Neural cell (in vitro differentiated cells): Measurements from ENCODE around the gene WASHC4.

ENCODE experiments used
- EP300 ChIP-seq: fragments of 450-650 bp; conservative IDR thresholded peaks from 2 replicates; pipeline ENCODE4 v1.6.1; 2014; ENCODE audit warnings: antibody characterized with exemption, mild to moderate bottlenecking, moderate library complexity; ENCODE audit not compliant: poor library complexity, severe bottlenecking
- EZH2 ChIP-seq: fragments of 200-600, 300-800 bp; shearing (Covaris generic), sonication (generic); IDR thresholded peaks from 2 replicates; pipeline ENCODE4 v1.6.1; 2014; ENCODE audit warnings: antibody characterized with exemption, low read length, borderline replicate concordance, mild to moderate bottlenecking; ENCODE audit not compliant: insufficient read depth, poor library complexity, severe bottlenecking
- POLR2AphosphoS5 ChIP-seq: IDR thresholded peaks from 2 replicates; pipeline ENCODE4 v1.6.1; 2012
- TAF1 ChIP-seq: IDR thresholded peaks from 2 replicates; pipeline ENCODE4 v1.6.1; 2012; ENCODE audit warnings: low read depth
- TF ChIP-seq, protein P1 (sequence below): fragments of 450-650 bp; IDR thresholded peaks from 2 replicates; pipeline ENCODE4 v1.5.1; 2014; ENCODE audit warnings: antibody characterized with exemption, mild to moderate bottlenecking, moderate library complexity; ENCODE audit not compliant: poor library complexity, severe bottlenecking
- TF ChIP-seq, protein P2 (sequence below): IDR thresholded peaks from 2 replicates; pipeline ENCODE4 v1.6.1; 2012; ENCODE audit warnings: borderline replicate concordance

DNA sequence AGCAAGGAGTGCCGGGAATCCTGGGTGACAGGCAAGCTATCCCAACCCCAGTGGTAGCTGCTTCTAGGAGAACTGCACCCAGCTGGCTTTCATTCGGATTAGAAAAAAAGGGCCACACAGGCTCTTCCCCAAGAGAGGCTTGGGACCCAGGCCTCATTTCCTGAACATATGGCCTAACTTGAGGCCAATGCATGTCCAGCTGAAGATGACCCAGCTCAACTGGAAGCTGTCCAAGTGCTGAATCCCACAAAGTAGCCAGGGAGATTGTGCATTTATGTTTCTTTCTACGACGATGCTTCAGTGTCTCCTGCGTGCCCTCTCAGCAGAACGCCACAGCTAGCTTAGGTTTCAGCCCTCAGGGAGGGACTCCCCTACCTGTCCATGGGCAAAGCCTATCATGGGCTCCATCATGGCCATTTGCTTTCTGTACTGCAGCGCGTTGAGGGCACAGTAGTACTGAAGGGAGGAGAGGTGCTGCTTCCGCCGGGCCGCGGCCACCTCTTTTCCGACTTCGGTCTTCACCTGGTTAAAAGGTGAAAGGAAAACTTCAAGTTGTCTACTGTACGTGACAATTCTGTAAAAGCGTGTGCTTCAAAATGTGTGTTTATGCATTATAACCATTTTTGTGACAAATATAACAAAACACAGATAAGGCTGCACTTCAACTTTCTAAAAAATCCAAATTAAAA lies 99.3 kb downstream of the WASHC4 start:
- TF ChIP-seq EZH2 (no peak), EP300 (no peak), POLR2AphosphoS5 (no peak), TAF1 (no peak)
- TF ChIP-seq, protein P1, sequence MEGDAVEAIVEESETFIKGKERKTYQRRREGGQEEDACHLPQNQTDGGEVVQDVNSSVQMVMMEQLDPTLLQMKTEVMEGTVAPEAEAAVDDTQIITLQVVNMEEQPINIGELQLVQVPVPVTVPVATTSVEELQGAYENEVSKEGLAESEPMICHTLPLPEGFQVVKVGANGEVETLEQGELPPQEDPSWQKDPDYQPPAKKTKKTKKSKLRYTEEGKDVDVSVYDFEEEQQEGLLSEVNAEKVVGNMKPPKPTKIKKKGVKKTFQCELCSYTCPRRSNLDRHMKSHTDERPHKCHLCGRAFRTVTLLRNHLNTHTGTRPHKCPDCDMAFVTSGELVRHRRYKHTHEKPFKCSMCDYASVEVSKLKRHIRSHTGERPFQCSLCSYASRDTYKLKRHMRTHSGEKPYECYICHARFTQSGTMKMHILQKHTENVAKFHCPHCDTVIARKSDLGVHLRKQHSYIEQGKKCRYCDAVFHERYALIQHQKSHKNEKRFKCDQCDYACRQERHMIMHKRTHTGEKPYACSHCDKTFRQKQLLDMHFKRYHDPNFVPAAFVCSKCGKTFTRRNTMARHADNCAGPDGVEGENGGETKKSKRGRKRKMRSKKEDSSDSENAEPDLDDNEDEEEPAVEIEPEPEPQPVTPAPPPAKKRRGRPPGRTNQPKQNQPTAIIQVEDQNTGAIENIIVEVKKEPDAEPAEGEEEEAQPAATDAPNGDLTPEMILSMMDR, result no peak
- TF ChIP-seq, protein P2, sequence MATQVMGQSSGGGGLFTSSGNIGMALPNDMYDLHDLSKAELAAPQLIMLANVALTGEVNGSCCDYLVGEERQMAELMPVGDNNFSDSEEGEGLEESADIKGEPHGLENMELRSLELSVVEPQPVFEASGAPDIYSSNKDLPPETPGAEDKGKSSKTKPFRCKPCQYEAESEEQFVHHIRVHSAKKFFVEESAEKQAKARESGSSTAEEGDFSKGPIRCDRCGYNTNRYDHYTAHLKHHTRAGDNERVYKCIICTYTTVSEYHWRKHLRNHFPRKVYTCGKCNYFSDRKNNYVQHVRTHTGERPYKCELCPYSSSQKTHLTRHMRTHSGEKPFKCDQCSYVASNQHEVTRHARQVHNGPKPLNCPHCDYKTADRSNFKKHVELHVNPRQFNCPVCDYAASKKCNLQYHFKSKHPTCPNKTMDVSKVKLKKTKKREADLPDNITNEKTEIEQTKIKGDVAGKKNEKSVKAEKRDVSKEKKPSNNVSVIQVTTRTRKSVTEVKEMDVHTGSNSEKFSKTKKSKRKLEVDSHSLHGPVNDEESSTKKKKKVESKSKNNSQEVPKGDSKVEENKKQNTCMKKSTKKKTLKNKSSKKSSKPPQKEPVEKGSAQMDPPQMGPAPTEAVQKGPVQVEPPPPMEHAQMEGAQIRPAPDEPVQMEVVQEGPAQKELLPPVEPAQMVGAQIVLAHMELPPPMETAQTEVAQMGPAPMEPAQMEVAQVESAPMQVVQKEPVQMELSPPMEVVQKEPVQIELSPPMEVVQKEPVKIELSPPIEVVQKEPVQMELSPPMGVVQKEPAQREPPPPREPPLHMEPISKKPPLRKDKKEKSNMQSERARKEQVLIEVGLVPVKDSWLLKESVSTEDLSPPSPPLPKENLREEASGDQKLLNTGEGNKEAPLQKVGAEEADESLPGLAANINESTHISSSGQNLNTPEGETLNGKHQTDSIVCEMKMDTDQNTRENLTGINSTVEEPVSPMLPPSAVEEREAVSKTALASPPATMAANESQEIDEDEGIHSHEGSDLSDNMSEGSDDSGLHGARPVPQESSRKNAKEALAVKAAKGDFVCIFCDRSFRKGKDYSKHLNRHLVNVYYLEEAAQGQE, result no peak
